ENCODE results near the gene PAX6.

The PAX6 gene

GRCh38 chr11:31807799-31808667, 3.1 kb downstream of the PAX6 start:
- DNase-seq (ENCODE audit: low spot score) = no peak

- DNase-seq (ENCODE audit: low spot score) = no peak
Measured at GRCh38 chr11:31806928-31807798, 4.0 kb downstream of the PAX6 start.

- DNase-seq (ENCODE audit: low spot score) = no peak
Measured at GRCh38 chr11:31806186-31806927, 4.8 kb downstream of the PAX6 start.

- no peak for DNase-seq (ENCODE audit: low spot score)
Measured at GRCh38 chr11:31805629-31806185, 5.4 kb downstream of the PAX6 start.

- no peak for DNase-seq (ENCODE audit: low spot score)
Measured at GRCh38 chr11:31805037-31805628, 6.0 kb downstream of the PAX6 start.

GRCh38 chr11:31804312-31805036, 6.6 kb downstream of the PAX6 start:
- no peak for DNase-seq (ENCODE audit: low spot score)

GRCh38 chr11:31803813-31804311, 7.3 kb downstream of the PAX6 start:
- no peak for DNase-seq (ENCODE audit: low spot score)

GRCh38 chr11:31802990-31803812, 7.9 kb downstream of the PAX6 start:
- no peak for DNase-seq (ENCODE audit: low spot score)

GRCh38 chr11:31802609-31802989, 8.5 kb downstream of the PAX6 start:
- no peak for DNase-seq (ENCODE audit: low spot score)

GRCh38 chr11:31802000-31802551, 9.0 kb downstream of the PAX6 start:
- DNase-seq (ENCODE audit: low spot score) = no peak

- no peak for DNase-seq (ENCODE audit: low spot score)
Measured at GRCh38 chr11:31801298-31801702, 9.8 kb downstream of the PAX6 start.

GRCh38 chr11:31800398-31801265, 10.5 kb downstream of the PAX6 start:
- no peak for DNase-seq (ENCODE audit: low spot score)

- no peak for DNase-seq (ENCODE audit: low spot score)
Measured at GRCh38 chr11:31799435-31800397, 11.4 kb downstream of the PAX6 start.

GRCh38 chr11:31798554-31799434, 12.3 kb downstream of the PAX6 start:
- no peak for DNase-seq (ENCODE audit: low spot score)

GRCh38 chr11:31798057-31798553, 13.0 kb downstream of the PAX6 start:
- no peak for DNase-seq (ENCODE audit: low spot score)

Data from kidney capillary endothelial cell (primary cell).